ENCODE measurements around the gene ANXA8.

DNA sequence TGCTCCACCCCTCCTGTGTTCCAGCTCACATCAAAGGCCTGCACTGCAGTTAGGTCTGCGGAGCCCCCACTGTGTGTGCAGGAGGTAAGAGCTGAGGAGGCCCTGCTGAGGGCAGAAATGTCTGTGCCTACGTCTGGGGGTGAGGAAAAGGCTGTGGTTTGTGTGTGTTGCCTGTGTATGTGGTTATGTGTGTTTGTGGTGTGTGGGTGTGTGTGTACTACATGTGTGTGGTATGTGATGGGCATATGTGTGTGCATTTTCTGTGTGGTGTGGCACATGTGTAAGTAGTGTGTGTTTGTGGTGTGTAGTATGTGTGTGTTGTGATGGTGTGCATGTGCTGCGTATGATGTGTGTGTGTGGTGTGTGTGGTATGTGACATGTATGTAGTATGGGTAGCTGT is 36.2 kb downstream of the ANXA8 start:
- TF ChIP-seq, protein P1, sequence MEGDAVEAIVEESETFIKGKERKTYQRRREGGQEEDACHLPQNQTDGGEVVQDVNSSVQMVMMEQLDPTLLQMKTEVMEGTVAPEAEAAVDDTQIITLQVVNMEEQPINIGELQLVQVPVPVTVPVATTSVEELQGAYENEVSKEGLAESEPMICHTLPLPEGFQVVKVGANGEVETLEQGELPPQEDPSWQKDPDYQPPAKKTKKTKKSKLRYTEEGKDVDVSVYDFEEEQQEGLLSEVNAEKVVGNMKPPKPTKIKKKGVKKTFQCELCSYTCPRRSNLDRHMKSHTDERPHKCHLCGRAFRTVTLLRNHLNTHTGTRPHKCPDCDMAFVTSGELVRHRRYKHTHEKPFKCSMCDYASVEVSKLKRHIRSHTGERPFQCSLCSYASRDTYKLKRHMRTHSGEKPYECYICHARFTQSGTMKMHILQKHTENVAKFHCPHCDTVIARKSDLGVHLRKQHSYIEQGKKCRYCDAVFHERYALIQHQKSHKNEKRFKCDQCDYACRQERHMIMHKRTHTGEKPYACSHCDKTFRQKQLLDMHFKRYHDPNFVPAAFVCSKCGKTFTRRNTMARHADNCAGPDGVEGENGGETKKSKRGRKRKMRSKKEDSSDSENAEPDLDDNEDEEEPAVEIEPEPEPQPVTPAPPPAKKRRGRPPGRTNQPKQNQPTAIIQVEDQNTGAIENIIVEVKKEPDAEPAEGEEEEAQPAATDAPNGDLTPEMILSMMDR (conservative IDR thresholded peaks at IDR 0.05) = no peak
- no peak for TF ChIP-seq EZH2 (IDR thresholded peaks at IDR 0.05; ENCODE audit: low read depth)

Measured in PC-9 (cell line).